Stimulated activated CD4-positive, alpha-beta T cell treated with anti-CD3 and anti-CD28 coated beads, Interleukin-15, amount 100 ng/mL, for 48 hours (primary cell): ENCODE results near the gene FOXB1.
A peak's percentile ranks its signal among the peaks of the same experiment; 100 is the strongest.

Experiments
- DNase-seq, 2 donors: peaks; one replicate each; pipeline ENCODE4 v3.0.0-alpha.2; 2020; ENCODE audit warnings: low read depth in 2 of 2

FOXB1 gene

DNA sequence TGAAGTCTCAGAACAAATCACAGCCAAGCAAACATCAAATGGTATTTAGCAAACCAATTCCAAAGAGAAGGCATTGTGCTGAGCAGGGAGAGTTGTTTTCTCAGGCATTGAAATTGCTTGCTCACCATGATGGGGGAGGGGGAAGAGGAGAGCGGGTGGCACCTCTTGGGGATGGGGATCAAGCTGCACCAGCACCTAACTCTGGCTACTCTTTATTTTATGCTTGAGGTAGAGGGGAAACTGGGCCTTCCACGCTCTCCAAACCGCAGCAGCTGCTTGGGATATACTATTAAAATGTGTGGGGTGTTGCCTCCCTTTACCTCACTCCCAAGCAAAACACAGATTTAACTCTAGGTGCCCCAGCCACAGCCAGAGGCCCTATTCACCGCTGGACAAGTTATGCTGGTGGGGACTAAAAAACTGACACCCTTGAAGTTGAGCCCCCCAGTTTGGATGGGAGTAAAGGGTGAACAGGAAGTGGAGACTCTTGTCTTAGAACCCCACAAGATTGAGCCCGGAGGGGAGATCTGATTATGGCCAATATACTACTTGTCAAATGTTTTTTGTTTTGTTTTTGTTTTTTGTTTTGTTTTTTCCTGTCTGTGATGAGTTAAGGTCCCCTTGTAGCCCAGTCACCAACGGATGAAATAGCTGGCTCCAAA is 5.0 kb upstream of the FOXB1 start:
- DNase-seq = no peak

DNA sequence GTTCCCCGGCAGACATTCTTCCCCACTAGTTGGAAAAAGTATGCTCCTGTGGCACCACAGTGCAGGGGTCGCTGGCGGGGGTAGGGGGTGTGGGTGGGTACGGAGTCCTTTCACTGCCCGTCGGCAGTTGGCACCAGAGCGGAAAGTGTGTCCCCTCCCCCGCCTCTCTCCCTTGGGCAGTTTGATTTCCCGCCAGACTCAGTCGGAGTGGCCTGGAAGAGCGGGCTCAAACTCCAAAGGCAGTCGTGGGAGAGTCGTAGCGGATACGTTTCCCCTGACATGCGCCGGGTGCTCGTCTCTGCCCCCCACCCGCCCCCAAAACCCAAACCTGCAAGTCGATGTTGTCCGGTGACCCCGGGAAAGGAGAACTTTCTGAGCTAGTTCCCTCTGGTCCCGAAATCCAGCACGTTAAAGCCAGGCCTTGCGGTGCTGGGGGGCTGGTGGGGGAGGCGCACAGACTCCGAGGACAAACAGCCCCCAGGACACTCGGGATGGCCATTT is 4.4 kb upstream of the FOXB1 start:
- no peak for DNase-seq

DNA sequence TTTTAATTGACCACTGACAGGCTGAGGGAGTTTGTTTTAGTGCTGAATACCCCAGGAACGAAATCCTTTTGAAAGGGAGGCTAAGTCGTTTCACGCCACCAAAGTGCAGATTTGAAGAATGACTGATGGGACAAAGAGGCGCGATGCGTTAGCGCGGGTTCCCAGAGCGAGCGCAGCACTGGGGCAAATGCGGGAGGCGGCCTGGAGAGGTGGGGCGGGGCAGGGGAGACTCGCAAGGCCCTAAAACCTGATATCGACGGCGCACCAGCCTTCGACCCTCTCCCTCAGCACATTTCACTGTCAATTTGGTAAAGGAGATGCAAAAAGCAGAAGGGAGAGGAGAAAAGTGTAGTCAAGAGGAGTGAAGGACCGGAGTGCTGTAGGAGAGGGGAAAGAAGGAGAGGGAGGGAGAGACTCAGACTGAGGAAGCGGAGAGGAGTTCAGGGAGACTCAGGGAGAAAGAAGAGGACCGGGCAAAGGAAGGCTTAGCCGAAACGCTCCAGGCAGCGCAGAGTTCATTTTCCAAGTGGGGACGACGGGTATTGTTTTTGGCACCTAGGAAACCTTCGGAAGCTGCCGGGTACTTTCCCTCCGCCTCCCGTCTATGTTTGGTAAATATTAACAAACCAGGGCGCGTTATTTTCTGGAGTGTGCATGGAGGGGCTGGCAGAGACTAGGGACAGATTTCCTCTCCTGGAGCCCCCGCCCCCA is 3.8 kb upstream of the FOXB1 start:
- no peak for DNase-seq

DNA sequence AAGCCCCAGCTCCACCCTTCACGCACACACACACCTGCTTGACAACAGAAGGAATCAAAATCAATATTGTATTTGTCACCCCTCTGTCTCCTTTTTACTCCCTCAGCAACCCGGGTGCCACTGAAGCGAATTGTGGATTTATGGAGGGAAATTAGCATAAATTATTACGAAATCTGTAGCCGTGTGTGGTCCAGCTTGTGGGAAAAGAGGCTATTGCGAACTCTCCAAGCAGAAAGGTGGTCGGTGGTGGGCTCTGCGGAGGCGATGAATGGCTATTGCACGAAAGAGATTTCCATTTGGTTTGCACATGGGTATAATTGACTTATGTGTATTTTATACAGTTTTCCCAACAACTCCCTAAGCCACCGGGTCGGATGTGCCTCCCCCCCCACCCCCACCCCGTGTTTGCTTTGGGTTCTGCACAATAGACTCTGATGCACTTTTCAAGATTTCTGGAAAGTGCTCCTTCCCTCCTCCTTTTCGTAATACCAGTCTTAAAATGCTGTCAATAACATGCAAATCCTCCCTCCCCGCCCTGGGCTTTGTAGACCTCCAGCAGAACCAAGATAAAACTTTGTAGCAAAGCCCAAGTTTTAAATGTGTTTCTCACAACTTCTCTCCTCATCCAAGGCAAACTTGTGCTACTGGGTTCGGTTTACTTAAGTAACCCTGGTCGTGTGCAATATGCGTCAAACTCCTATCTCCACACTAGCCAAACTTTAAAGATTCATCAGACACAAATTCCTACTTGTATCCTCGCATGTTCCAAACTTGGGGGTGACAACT is 3.1 kb upstream of the FOXB1 start:
- DNase-seq = no peak

DNA sequence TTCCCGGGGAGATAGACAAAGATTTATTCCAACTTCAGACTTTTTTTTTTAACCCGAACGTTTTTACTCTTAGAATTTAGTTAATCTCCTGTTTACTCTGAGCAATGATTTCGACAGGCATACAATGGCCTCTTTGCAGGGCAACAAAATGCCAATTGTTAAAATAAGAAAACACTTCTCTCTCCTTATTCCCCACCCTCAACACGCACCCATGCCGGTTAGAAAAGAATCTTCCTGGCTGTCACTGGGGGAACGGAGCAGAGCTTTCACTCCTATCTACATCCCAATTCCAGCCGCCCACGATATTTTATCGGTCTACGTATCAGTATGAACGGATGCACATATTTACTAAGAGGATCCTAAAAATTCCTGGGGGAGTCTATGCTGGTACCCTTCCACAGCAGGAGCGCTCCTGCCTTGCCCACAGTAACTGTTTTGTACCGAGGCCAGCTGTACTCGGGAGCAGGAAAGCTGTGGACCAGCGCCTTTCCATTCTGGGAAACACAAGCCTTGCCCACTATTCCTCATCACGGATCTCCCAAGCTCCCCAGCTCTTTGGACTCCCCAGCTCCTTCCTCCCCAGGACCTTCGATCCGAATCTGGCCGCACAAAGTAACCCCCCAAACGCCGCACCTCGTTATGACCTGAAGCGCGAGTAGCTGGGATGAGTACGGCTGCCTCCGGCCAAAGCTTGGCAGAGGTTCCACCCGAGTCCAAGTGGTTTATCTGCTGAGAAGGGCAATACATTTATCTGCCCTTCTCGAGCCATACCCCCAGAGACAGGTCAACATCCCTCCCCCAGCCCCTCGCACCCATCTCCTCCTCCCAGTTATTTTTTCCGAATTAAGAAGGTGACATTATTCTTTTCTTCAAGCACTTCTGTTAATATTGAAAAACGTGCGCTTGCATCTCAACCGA is 2.2 kb upstream of the FOXB1 start:
- DNase-seq = no peak

DNA sequence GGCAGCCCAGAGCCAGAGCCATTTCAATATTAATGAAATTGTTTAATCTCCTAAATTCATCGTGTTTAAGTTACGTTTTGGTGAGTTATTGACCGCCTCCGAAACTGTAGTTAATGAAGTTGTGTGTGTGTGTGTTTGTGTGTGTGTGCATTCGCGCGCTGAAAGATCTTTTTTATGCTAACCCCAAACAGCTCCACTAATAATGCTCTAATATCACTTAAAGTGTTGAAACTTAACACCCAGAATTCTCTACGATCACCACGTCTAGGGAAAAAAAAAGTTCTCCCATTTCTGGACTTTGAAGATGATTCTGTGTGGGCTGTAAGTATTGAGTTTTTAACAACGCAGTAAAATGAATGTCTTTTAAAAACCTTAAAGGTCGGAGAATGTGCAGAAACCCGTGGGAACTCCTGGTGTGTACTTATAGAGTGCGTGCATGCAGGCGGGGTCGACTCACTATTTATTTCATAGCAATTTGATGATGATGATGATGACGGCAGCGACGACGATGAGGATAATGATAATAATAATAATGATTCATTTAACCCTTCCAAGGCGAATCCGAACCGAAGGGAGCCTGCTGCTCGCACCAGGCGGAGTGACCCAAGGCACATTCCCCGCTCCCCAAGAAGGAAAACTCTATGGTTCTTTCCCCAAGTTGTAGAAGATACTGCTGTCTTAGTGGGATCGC is 1.4 kb upstream of the FOXB1 start:
- DNase-seq = no peak

DNA sequence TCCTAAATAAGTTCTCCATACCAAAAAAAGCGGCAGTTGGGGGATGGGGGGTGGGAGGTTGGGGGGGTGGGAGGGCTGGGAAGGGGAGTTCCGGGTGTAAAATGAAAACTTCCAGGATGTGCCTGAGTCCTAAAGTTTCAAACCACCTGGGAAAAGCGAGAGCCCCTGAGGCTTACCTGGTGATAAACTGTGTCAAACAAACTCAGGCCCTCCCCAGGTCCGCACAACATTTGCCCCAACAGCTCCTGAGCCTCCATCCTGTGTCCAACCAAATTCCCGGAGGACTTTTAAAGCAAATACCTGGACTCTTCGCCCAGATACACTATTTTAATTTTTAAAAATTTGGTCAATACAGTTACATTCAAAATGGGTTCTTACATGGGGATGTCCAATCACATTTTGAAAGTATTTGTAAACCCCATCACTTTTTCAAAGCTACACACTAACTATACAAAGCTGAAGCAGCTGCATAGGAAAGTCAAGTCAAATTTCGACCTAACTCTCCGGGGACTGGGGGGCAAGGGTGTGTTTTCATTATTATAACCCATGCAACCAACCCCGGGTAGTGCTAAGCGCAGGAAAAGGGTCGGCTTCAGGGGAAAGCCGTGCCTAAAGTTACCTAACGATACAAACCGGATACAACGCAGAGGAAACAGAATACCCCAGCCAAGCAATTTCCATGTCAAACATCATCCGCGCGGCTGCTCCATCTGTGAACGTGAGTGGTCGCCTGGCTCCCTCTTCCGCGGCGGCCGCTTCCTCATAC is 685 bp upstream of the FOXB1 start:
- no peak for DNase-seq

DNA sequence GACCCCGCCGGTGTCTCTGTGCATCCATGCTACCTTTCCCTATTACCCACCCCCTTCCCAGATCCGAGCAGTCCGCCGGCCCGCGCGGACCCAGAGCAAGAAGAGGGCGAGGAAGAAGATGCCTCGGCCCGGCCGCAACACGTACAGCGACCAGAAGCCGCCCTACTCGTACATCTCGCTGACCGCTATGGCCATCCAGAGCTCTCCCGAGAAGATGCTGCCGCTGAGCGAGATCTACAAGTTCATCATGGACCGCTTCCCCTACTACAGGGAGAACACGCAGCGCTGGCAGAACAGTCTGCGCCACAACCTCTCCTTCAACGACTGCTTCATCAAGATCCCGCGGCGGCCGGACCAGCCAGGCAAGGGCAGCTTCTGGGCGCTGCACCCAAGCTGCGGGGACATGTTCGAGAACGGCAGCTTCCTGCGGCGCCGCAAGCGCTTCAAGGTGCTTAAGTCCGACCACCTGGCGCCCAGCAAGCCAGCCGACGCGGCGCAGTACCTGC is 788 bp downstream of the FOXB1 start:
- DNase-seq = no peak

DNA sequence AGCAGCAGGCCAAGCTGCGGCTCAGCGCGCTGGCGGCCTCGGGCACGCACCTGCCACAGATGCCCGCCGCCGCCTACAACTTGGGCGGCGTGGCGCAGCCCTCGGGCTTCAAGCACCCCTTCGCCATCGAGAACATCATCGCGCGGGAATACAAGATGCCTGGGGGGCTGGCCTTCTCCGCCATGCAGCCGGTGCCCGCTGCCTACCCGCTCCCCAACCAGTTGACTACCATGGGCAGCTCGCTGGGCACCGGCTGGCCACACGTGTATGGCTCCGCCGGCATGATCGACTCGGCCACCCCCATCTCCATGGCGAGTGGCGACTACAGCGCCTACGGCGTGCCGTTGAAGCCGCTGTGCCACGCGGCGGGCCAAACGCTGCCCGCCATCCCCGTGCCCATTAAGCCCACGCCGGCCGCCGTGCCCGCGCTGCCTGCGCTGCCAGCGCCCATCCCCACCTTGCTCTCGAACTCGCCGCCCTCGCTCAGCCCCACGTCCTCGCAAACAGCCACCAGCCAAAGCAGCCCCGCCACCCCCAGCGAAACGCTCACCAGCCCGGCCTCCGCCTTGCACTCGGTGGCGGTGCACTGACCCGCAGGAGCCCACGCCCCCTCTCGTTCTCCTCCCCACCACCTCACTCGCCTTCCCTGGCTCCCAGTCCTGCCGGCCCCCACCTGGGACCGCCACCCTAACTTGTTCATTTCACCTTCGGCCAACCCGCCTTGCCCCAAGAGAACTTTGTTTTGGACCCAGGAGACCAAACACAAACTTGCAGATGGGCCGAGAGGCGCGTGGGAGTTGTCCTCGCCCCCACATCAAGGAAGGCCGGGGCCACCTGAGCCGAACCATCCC is 1.5 kb downstream of the FOXB1 start:
- no peak for DNase-seq

DNA sequence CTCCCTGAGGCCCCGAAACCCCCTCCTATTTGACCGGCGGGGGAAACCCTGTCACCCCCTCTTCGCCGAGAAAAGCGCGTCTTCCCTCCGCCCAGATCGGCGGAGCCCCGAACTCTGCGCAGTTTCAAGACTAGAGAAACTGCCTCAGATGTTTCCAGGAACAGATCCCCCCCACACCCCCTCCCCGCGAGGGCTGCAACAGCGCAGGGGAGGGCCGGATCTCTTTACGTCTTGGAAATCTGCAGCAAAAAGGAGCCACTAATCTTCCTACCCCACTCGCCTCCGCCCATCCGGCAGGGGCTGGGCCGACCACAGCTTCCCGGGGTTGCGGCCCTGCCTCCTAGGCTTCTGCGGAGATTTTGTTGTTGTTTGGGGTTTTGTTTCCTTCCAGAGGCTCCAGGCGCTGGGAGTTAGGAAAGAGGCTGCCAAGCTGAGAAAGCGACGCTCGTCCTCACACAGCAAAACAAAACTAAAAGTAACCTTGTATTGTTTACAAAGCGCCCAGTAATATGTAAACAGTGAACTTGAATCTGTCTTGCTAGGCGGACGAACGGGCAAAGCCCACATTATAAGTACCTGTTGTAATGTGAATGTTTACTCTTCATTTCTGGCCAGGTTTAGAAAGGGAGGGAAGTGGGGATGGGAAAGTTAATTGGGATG is 2.2 kb downstream of the FOXB1 start:
- DNase-seq = peak; percentile 41 to 52

DNA sequence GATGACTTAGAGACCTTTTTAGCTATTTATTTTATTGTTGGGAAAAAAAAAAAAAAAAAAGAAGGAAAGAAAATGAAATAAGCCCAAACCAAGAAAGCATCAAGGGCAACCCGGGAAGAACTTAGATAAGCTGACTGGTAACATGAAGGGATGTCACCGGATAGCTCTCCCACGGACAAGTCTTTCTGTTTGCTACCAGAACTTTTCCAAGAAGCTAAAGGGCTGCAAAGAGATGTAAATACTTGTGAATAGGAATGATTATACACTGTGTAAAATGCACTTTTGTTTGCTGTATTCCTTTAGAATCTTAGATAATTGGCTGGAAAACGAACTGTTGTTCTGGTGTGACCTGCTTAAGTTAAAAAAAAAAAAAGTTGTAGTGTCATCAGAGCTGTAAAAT is 2.8 kb downstream of the FOXB1 start:
- no peak for DNase-seq

DNA sequence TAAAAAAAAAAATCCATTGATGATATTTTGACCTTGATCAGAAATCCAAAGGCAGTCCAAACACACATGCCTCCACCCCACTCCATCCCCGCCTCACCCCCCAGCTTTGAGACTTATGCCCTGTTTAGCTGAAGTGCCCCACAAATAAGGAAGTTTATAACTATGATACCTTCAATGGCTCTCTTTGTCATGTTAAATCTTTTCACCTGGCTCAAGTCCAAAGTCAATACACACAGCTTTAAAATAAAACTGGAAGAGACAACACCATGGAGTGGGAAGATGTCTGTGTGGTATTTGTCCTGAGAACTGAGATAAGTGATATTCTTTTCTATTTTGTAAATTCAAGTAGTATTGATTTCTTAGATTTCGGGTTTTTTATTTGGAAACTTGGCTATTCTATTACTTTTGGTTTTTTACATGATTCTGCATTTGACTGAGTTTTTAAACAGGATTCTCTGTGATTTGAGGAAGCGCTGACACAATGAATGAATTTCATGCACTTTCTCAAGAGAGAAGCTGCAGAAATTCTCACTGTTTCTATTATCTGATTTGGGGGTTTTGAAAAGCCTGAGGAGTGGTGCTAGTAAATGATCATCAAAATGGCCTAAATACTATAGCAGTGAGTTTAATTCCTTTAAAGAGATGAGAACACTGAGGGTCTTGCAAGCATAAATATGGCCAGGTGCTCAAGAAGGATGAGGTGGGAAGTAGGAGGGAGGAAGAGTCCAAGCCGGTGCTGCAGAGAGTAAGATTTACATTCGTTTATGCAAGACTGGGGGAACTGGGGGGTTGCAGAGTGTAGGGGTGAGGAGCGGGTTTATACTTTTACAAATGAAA is 5.2 kb downstream of the FOXB1 start:
- no peak for DNase-seq

DNA sequence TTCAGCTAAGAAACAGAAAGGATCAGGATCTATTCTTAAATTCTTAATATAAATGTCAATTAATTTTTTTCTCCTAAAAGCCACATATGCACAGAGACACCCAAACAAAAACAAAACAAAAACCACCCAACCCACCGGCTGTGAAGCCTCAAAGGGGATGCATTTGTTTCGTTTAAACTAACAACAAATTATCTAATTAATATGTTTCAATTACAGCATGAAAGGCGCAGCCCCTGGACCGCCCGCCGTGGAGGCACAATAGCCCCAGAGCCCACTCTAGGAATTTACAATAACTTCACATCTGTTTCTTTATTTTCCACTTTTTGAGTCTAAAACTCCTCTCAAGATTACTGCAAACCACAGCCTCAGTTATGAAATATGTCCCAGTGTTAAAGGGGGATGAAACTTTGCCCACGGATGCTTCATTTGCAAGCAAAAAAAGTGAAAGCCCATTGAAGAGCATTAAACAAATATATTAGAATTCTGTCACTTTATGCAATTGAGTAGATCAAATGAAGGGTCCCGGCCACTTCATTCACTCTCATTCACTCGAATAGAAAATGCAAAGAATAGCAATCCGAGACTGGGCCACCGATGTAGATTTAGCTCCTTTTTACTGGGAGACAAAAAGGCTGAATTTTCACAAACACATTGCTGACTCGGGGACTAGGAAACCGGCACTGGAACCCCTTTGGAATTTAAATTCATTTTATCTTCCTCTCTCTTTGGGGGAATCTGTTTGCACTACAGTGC is 6.0 kb downstream of the FOXB1 start:
- no peak for DNase-seq

DNA sequence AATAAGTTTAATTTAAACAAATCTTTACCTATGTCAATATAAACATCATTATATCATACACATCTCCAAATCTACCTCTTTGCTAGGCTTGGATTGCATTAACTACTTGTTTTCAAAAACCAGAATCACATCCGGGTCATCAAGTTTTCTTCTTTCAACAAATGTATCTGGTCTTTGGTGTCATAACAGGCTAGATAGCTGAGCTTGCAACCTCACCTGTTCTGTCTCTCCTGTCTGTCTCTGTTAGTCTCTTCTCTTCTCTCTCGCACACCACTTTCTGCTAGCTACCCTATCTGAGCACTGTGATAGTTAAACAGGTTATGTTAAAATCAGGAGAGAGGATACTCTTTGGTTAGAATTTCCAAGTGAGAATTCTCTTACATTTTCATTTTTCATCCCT is 6.7 kb downstream of the FOXB1 start:
- DNase-seq = no peak

DNA sequence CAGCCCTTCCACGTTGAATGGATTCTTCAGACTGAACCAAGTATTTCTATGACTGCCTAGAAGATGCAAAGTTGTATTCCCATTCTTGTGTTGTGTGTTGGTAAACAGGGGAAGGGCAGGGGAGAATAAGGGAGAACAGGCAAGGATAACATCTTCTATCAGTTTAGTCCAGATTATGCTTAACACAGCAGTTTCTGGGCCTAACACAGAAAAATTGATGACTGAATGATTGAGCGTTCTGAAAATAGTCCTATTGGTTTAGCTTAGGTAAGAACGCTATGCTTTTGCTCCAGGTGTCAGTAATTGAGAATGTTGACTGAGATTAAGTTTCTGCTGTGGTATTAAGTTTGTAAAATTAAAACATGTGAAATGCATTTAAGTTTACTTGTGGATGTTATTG is 8.6 kb downstream of the FOXB1 start:
- no peak for DNase-seq

DNA sequence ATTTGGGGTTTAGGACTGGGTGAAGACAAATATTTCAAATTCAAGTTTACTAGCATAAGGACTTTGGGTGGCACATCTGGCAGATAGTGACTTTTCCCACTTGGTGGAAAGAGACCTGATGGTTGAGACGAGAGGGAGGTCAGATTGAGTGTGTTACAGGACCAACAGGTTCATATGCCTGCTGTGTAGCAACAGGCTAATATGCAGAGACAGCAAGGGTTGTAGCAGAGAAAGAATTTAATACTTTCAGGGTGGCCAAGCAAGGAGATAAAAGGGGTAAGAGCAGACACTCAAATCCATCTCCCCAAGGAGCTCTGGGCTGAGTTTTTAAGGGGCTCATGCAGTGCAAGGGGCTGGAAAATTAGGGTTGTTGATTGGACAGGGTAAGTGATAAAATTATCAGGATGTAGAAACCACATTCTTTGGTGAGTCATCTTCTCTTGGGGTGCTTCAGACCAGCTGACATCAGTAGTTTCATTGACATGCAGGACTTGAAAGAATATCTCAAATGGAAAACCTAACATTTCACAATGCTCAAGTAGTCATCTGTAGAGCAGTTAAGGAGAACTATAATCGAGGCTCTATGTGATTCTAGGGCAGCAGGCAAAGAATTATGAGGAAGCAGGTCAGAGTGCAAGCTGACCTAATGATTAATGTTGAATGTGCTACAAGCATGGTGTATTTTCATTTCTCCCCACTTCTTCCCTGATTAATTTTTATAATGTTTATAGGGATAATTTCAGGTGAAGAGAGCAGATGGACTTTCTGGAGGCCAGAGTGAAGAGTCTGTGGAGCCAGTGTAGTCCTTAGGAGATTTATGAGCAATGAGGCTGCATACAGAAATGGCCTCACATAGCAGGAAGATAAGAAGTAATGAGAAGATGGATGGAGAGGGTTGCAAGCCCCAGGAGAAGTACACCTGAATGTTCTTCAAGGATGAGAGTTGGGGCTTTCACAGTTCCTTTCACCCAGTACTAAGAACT is 13.7 kb downstream of the FOXB1 start:
- no peak for DNase-seq
